NCI-H226 (cell line): ENCODE measurements around the gene BYSL.

Experiments
- DNase-seq: peaks from one replicate; pipeline ENCODE4 v3.0.0-alpha.2; 2015

Gene BYSL

GRCh38 chr6:41920921-41921711 lies at the start of gene BYSL, which contains the start of gene MED20:
BYSL (plus strand) TSS chr6:41921499; CDS start chr6:41921563, 64 bp downstream.
MED20 (minus strand) TSS chr6:41921139; CDS start chr6:41921018, 121 bp downstream.
- peak; percentile 90 for DNase-seq

GRCh38 chr6:41871691-41872090 lies 49.6 kb upstream of the BYSL start:
- DNase-seq: no peak

GRCh38 chr6:41872147-41872546 lies 49.2 kb upstream of the BYSL start:
- no peak for DNase-seq

GRCh38 chr6:41874741-41875140 lies 46.6 kb upstream of the BYSL start:
- no peak for DNase-seq

GRCh38 chr6:41877051-41877680 lies 44.1 kb upstream of the BYSL start:
- DNase-seq: no peak

- DNase-seq: peak; percentile 45
Measured at GRCh38 chr6:41878246-41878645, 43.1 kb upstream of the BYSL start.

- peak; percentile 48 for DNase-seq
Measured at GRCh38 chr6:41878961-41879405, 42.3 kb upstream of the BYSL start.

GRCh38 chr6:41881506-41881905 lies 39.8 kb upstream of the BYSL start:
- no peak for DNase-seq

- no peak for DNase-seq
Measured at GRCh38 chr6:41884957-41885356, 36.3 kb upstream of the BYSL start.

- DNase-seq: no peak
Measured at GRCh38 chr6:41885930-41886329, 35.4 kb upstream of the BYSL start.

- no peak for DNase-seq
Measured at GRCh38 chr6:41887331-41887751, 34.0 kb upstream of the BYSL start.

GRCh38 chr6:41892921-41893564 lies 28.3 kb upstream of the BYSL start:
- DNase-seq: no peak

GRCh38 chr6:41894366-41895299 lies 26.7 kb upstream of the BYSL start:
- DNase-seq: no peak

- peak; percentile 75 for DNase-seq
Measured at GRCh38 chr6:41895300-41896233, 25.7 kb upstream of the BYSL start, which contains the start of gene USP49. USP49 (minus strand) TSS chr6:41895375; CDS start chr6:41806983, 88,392 bp downstream.

GRCh38 chr6:41896281-41896680 lies 25.0 kb upstream of the BYSL start:
- no peak for DNase-seq

- no peak for DNase-seq
Measured at GRCh38 chr6:41900861-41901260, 20.4 kb upstream of the BYSL start.

- peak; percentile 2 for DNase-seq
Measured at GRCh38 chr6:41901882-41902519, 19.3 kb upstream of the BYSL start.

- no peak for DNase-seq
Measured at GRCh38 chr6:41909727-41910126, 11.6 kb upstream of the BYSL start.

GRCh38 chr6:41914343-41914742 lies 7.0 kb upstream of the BYSL start:
- no peak for DNase-seq

GRCh38 chr6:41914869-41915530 lies 6.3 kb upstream of the BYSL start:
- DNase-seq: no peak
